K562 (cell line): Measurements from ENCODE around the gene CD4. TPM values are rescaled to one million over a fixed set of nuclear protein-coding genes. Genes with fewer than 3 reads are reported as not detected.

Source experiments
- ATAC-seq: fragments of 200-7000 bp; cut with Tn5 transposase; 3 replicates; pipeline ENCODE4 v1.9.1; 2020; ENCODE audit warnings: moderate library complexity
- BruUV-seq: library from RNA; stranded (reverse); fragments of 400-500 nt; replicated peaks from 2 replicates; lab custom pipeline; 2021; lab: Mats Ljungman, UMichigan
- CTCF ChIA-PET: fragments of 300-600 bp; formaldehyde crosslinking; extraction: SDS; loops from one replicate; lab custom pipeline; 2021; ENCODE audit warnings: low intra/inter-chr PET ratio; lab: Yijun Ruan, JAX
- POLR2A ChIA-PET: fragments of 300-600, 350-650 bp; sonication (Branson Sonifier 250); formaldehyde crosslinking; extraction: SDS; loops from one replicate; lab custom pipeline; 2021; ENCODE audit warnings: antibody characterized with exemption, inconsistent platforms; lab: Yijun Ruan, JAX
- DNase-seq, 4 experiments: peaks; one replicate each; pipeline versions ENCODE4 v3.0.0 to v3.0.0-alpha.2; 2011 to 2018; ENCODE audit warnings: low spot score in 3 of 4, mixed read lengths in 3 of 4; ENCODE audit errors: extremely low read depth in 1 of 4
- FAIRE-seq: peaks from 2 replicates; lab custom pipeline; 2011; peaks lifted over from hg19 to GRCh38; lab: Jason Lieb, UNC
- H2AFZ ChIP-seq: 2 replicates; pipeline ENCODE4 v1.6.0; 2011; ENCODE audit warnings: low read depth, low read length, control low read depth, inconsistent platforms
- H3K27ac ChIP-seq: fragments of 200-600 bp; 3 replicates; pipeline ENCODE4 v1.8.0; 2011; ENCODE audit warnings: low read depth, mild to moderate bottlenecking, control low read depth, inconsistent platforms, low read length, moderate library complexity, mixed read lengths; ENCODE audit errors: extremely low read depth
- H3K27me3 ChIP-seq, 2 experiments: fragments of 300-600 bp in 1 of 2; 2 replicates in 1 of 2; 3 replicates in 1 of 2; pipeline versions ENCODE4 v1.6.0 to v1.8.0; 2011; ENCODE audit warnings: inconsistent platforms in 2 of 2, low read length in 2 of 2, mild to moderate bottlenecking in 1 of 2, mixed read lengths in 1 of 2, moderate library complexity in 1 of 2; ENCODE audit not compliant: control insufficient read depth in 2 of 2, insufficient read depth in 2 of 2
- H3K36me3 ChIP-seq: fragments of 300-600 bp; 3 replicates; pipeline ENCODE4 v1.8.0; 2011; ENCODE audit warnings: mild to moderate bottlenecking, low read length, inconsistent platforms; ENCODE audit not compliant: control insufficient read depth, insufficient read depth
- H3K4me1 ChIP-seq, 2 experiments: fragments of 200-600 bp in 1 of 2; replicated peaks in 1 of 2; 2 replicates in 1 of 2; 3 replicates in 1 of 2; pipeline versions ENCODE4 v1.5.1 to v1.8.0; 2011; ENCODE audit warnings: inconsistent platforms in 2 of 2, low read length in 2 of 2, mild to moderate bottlenecking in 1 of 2, mixed read lengths in 1 of 2, moderate library complexity in 1 of 2; ENCODE audit not compliant: control insufficient read depth in 2 of 2, insufficient read depth in 2 of 2
- H3K4me2 ChIP-seq: 2 replicates; pipeline ENCODE4 v1.6.1; 2011; ENCODE audit warnings: low read length, control low read depth, inconsistent platforms, mixed read lengths; ENCODE audit not compliant: insufficient read depth
- H3K4me3 ChIP-seq: fragments of 200-600 bp; sonication (generic), shearing (Covaris generic); 2 replicates; pipeline ENCODE4 v1.5.1; 2016; ENCODE audit warnings: control low read depth, inconsistent platforms
- H3K79me2 ChIP-seq: fragments of 200-600 bp; 3 replicates; pipeline ENCODE4 v1.8.0; 2011; ENCODE audit warnings: low read length, inconsistent platforms; ENCODE audit not compliant: control insufficient read depth, insufficient read depth
- H3K9ac ChIP-seq, 2 experiments: 2 replicates each; pipeline versions ENCODE4 v1.6.0 to v1.6.1; 2011; ENCODE audit warnings: low read depth in 2 of 2, low read length in 2 of 2, control low read depth in 1 of 2, inconsistent platforms in 1 of 2, mild to moderate bottlenecking in 1 of 2, mixed read lengths in 1 of 2; ENCODE audit not compliant: insufficient read depth in 1 of 2
- H3K9me1 ChIP-seq: one replicate; pipeline ENCODE4 v1.6.0; 2011; ENCODE audit warnings: inconsistent platforms, mild to moderate bottlenecking, low read length, moderate library complexity; ENCODE audit not compliant: control insufficient read depth, insufficient read depth
- H3K9me3 ChIP-seq: replicated peaks from 2 replicates; pipeline ENCODE4 v1.5.1; 2011; ENCODE audit warnings: low read depth, low read length, inconsistent platforms; ENCODE audit not compliant: control insufficient read depth, insufficient read depth
- H4K20me1 ChIP-seq: replicated peaks from 2 replicates; pipeline ENCODE4 v1.6.1; 2011; ENCODE audit warnings: low read length, inconsistent platforms, mixed read lengths; ENCODE audit not compliant: control insufficient read depth, insufficient read depth
- CBFA2T2 ChIP-seq: fragments of 450-650 bp; conservative IDR thresholded peaks from 2 replicates; pipeline ENCODE4 v1.6.1; 2017; ENCODE audit warnings: mild to moderate bottlenecking
- CBX1 ChIP-seq: sonication (generic); IDR thresholded peaks from 2 replicates; pipeline ENCODE4 v1.6.1; 2016; ENCODE audit warnings: antibody characterized with exemption, low read depth, mild to moderate bottlenecking
- CC2D1A ChIP-seq: fragments of 450-650 bp; IDR thresholded peaks from 2 replicates; pipeline ENCODE4 v1.6.1; 2017; ENCODE audit warnings: mild to moderate bottlenecking
- DDX20 ChIP-seq: fragments of 450-650 bp; IDR thresholded peaks from 2 replicates; pipeline ENCODE4 v1.6.1; 2016; ENCODE audit warnings: missing genetic modification characterization, low read depth, mild to moderate bottlenecking, missing compliant biosample characterization, moderate library complexity
- FIP1L1 ChIP-seq: fragments of 200-400 bp; formaldehyde crosslinking; IDR thresholded peaks from 2 replicates; pipeline ENCODE4 v1.6.1; 2018; ENCODE audit warnings: mild to moderate bottlenecking, low read depth, low read length; ENCODE audit not compliant: poor library complexity, severe bottlenecking
- HNRNPUL1 ChIP-seq: fragments of 200-400 bp; formaldehyde crosslinking; IDR thresholded peaks from 2 replicates; pipeline ENCODE4 v1.6.1; 2017; ENCODE audit warnings: low read length
- HOXB6 ChIP-seq: fragments of 250-450 bp; sonication (Bioruptor Pico); IDR thresholded peaks from 2 replicates; pipeline ENCODE4 v1.5.1; 2022; ENCODE audit warnings: mild to moderate bottlenecking, borderline replicate concordance
- KLF10 ChIP-seq: fragments of 250-450 bp; sonication (Bioruptor Pico); IDR thresholded peaks from 2 replicates; pipeline ENCODE4 v1.6.1; 2021; ENCODE audit warnings: matching md5 sums
- MTF1 ChIP-seq: fragments of 250-450 bp; sonication (Bioruptor Pico); IDR thresholded peaks from 2 replicates; pipeline ENCODE4 v1.9.0; 2021; ENCODE audit warnings: moderate library complexity, mild to moderate bottlenecking, inconsistent platforms, borderline replicate concordance
- NELFE ChIP-seq: IDR thresholded peaks from 2 replicates; pipeline ENCODE4 v1.6.1; 2011; ENCODE audit warnings: mild to moderate bottlenecking; ENCODE audit not compliant: insufficient read depth, insufficient read length
- PRMT5 ChIP-seq: sonication (generic); formaldehyde crosslinking; IDR thresholded peaks from 2 replicates; pipeline ENCODE4 v1.5.0; 2020; ENCODE audit warnings: missing genetic modification reagents
- RBM17 ChIP-seq: fragments of 200-400 bp; formaldehyde crosslinking; IDR thresholded peaks from 2 replicates; pipeline ENCODE4 v1.6.1; 2017; ENCODE audit warnings: low read depth, mild to moderate bottlenecking, low read length, borderline replicate concordance
- SOX6 ChIP-seq: fragments of 450-650 bp; IDR thresholded peaks from 2 replicates; pipeline ENCODE4 v1.6.1; 2014; ENCODE audit warnings: mild to moderate bottlenecking
- ZNF232 ChIP-seq: sonication (generic); formaldehyde crosslinking; IDR thresholded peaks from 2 replicates; pipeline ENCODE4 v1.8.0; 2022; ENCODE audit warnings: mild to moderate bottlenecking, missing genetic modification reagents
- ZNF354B ChIP-seq: fragments of 250-450 bp; sonication (Bioruptor Pico); IDR thresholded peaks from 2 replicates; pipeline ENCODE4 v1.4.0; 2020
- WGBS: fragments of 100-300 bp; shearing (Covaris generic); methylation state at CpG from one replicate; pipeline ENCODE4 v1.1.6; 2016; ENCODE audit warnings: low coverage, mixed read lengths; ENCODE audit not compliant: insufficient coverage; ENCODE audit errors: missing lambda C conversion rate; 5-methylcytosine and 5-hydroxymethylcytosine counted together
- in situ Hi-C: fragments of 300-500 bp; cut with MboI; formaldehyde crosslinking; loops from 4 replicates; pipeline ENCODE4 v1.15.0; 2018; ENCODE audit warnings: inconsistent platforms, mixed read lengths
- intact Hi-C: fragments of 100-400 bp; cut with micrococcal nuclease; formaldehyde crosslinking; loops from 2 replicates; pipeline ENCODE4 v1.14.2; 2022
- polyA plus RNA-seq, 8 experiments: library from polyadenylated mRNA; depleted of rRNA in 4 of 8; stranded (reverse) in 5 of 8; unstranded in 3 of 8; fragments of >200 nt; fragmentation: Nextera tagmentation in 2 of 8; fragmentation: Illumina TruSeq in 1 of 8; extraction: Ambion mirVana in 2 of 8; extraction: Trizol in 1 of 8; gene quantifications; 2 replicates each; pipeline versions ENCODE4 v1.2.1 to v1.2.3, GENCODE V29; 2011 to 2014; ENCODE audit warnings: inconsistent platforms in 1 of 8, missing spikeins in 1 of 8
- total RNA-seq, 7 experiments: library from RNA; depleted of rRNA in 6 of 7; stranded (reverse); fragments of >200 nt in 6 of 7; fragmentation: Illumina TruSeq in 2 of 7; extraction: Trizol in 2 of 7; gene quantifications; 2 replicates each; pipeline versions ENCODE4 v1.2.1 to v1.2.3, GENCODE V29; 2011 to 2021; ENCODE audit warnings: low replicate concordance in 1 of 7
- TF ChIP-seq, protein P1 (sequence below): fragments of 450-650 bp; IDR thresholded peaks from 2 replicates; pipeline ENCODE4 v1.6.1; 2016; ENCODE audit warnings: missing biosample characterization, missing genetic modification characterization
- TF ChIP-seq, protein P2 (sequence below): fragments of 450-650 bp; IDR thresholded peaks from 2 replicates; pipeline ENCODE4 v1.6.1; 2016; ENCODE audit warnings: antibody characterized with exemption

CD4 gene
- total and polyA plus RNA-seq, 9 of the 15 experiments (the other 6 are each of a cell fraction or from before 2014, with no cell fraction given): 0.06 to 0.27 (median 0.09) TPM; not detected in 5

DNA sequence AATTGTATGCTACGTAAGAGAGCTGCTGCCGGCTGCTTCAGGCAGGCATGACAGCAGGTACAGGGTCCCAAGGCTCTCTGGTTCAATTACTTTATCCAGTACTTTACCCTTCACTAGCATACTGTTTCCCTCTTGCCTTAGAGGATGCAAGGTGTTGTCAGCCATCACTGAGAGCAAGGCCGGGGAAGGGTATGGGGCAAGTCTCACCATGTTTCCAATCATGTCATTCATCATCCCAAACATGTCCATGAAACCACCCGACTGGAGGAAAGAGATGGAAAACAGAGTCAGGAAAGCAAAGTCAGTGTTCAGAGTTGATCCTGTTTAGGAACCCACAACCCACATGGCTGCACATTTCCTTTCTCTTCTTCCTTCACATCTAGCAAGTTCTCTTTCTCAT lies 38.8 kb upstream of the CD4 start:
- Histone ChIP-seq H3K9ac (0 out of 4 replicates have a peak overlapping the region, but pooled peaks of 1 of the 2 experiments have one; percentile 7), H4K20me1 (peaks cover 5% of the 10 kb centered on the region; the same call in 1 of the 2 replicates), H3K79me2 (peaks cover 31% of the 10 kb centered on the region), H3K9me3 (no peaks in the 10 kb centered on the region), H3K9me1 (peaks cover 3% of the 10 kb centered on the region), H3K27me3 (no peaks in the 10 kb centered on the region), H3K4me2 (no peak overlapping the region), H3K4me1 (peaks cover 29 to 36% of the 10 kb centered on the region in 2 experiments), H2AFZ (no peak overlapping the region), H3K27ac (no peak overlapping the region), H3K36me3 (peaks cover 62% of the 10 kb centered on the region; the same call in 2 of the 3 replicates), H3K4me3 (no peak overlapping the region)
- TF ChIP-seq SOX6 (no peak), ZNF354B (no peak), PRMT5 (CRISPR knock-in tag) (no peak), HOXB6 (CRISPR knock-in tag) (no peak), CBFA2T2 (no peak), CC2D1A (no peak), KLF10 (no peak), DDX20 (no peak), NELFE (no peak), CBX1 (no peak), RBM17 (no peak), ZNF232 (CRISPR knock-in tag) (no peak), FIP1L1 (no peak), MTF1 (no peak), HNRNPUL1 (no peak)
- TF ChIP-seq, protein P1, sequence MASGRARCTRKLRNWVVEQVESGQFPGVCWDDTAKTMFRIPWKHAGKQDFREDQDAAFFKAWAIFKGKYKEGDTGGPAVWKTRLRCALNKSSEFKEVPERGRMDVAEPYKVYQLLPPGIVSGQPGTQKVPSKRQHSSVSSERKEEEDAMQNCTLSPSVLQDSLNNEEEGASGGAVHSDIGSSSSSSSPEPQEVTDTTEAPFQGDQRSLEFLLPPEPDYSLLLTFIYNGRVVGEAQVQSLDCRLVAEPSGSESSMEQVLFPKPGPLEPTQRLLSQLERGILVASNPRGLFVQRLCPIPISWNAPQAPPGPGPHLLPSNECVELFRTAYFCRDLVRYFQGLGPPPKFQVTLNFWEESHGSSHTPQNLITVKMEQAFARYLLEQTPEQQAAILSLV (tag): no peak
- TF ChIP-seq, protein P2, sequence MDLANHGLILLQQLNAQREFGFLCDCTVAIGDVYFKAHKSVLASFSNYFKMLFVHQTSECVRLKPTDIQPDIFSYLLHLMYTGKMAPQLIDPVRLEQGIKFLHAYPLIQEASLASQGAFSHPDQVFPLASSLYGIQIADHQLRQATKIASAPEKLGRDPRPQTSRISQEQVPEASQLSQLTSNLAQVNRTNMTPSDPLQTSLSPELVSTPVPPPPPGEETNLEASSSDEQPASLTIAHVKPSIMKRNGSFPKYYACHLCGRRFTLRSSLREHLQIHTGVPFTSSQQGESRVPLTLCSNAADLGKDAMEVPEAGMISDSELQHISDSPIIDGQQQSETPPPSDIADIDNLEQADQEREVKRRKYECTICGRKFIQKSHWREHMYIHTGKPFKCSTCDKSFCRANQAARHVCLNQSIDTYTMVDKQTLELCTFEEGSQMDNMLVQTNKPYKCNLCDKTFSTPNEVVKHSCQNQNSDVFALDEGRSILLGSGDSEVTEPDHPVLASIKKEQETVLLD: no peak
- no peak for FAIRE-seq
- POLR2A ChIA-PET: no interaction called here
- ATAC-seq: no peak
- in situ Hi-C loops: no loop called here
- intact Hi-C loops: no loop called here
- 98% methylated on average over 4 of the region's 4 CpGs for WGBS
- no TSS peak for BruUV-seq
- DNase-seq: no peak
- CTCF ChIA-PET: no interaction called here
